ENCODE results near the gene IL19. TPM values are rescaled to one million over a fixed set of nuclear protein-coding genes. Genes with fewer than 3 reads are reported as not detected.

The IL19 gene
- total and polyA plus RNA-seq, 9 of the 15 experiments (the other 6 are each of a cell fraction or from before 2014, with no cell fraction given) = not detected

- TF ChIP-seq CXXC5 (CRISPR knock-in tag; IDR thresholded peaks at IDR 0.05) = peak; percentile 38
- TF ChIP-seq IRF9 (tag; IDR thresholded peaks at IDR 0.05) = no peak
- TF ChIP-seq NR3C1 (CRISPR knock-in tag; IDR thresholded peaks at IDR 0.05) = no peak
- no peak for TF ChIP-seq PHF8 (IDR thresholded peaks at IDR 0.05; ENCODE audit: borderline replicate concordance, low read length)
- 0 out of 2 replicates have a peak, but pooled peaks have one; percentile 28 for TF ChIP-seq SMARCA5 (IDR thresholded peaks at IDR 0.05)
- TF ChIP-seq SREBF1 (IDR thresholded peaks at IDR 0.05; ENCODE audit: borderline replicate concordance, low read depth, low read length) = no peak
- peak in 1 of 2 experiments; percentile 27; a peak in 1 of 4 replicates for TF ChIP-seq MAZ (CRISPR knock-in tag; conservative IDR thresholded peaks at IDR 0.05 in 1 of 2, IDR thresholded peaks at IDR 0.05 in 1 of 2)
- TF ChIP-seq BDP1 (IDR thresholded peaks at IDR 0.05; ENCODE audit: insufficient read depth, insufficient read length) = no peak
- TF ChIP-seq MTA2 (IDR thresholded peaks at IDR 0.05; ENCODE audit: low read depth) = peak; percentile 20; the same call in 1 of the 2 replicates
- 0 out of 2 replicates have a peak, but pooled peaks have one; percentile 13 for TF ChIP-seq SMAD4 (CRISPR knock-in tag; conservative IDR thresholded peaks at IDR 0.05)
- no peak for TF ChIP-seq TAF1 (IDR thresholded peaks at IDR 0.05; ENCODE audit: control insufficient read depth, extremely low read depth, insufficient read depth, low read length, severe bottlenecking)
- no peak for TF ChIP-seq ZNF354B (CRISPR knock-in tag; IDR thresholded peaks at IDR 0.05)
- TF ChIP-seq ZHX1 (conservative IDR thresholded peaks at IDR 0.05; ENCODE audit: low read length) = no peak
- peak in 1 of 2 experiments; percentile 42; a peak in 2 of 4 replicates for TF ChIP-seq TBL1XR1 (IDR thresholded peaks at IDR 0.05; ENCODE audit: low read length in 2 of 2)
- TF ChIP-seq ZNF699 (CRISPR knock-in tag; IDR thresholded peaks at IDR 0.05; ENCODE audit: insufficient replicate concordance) = no peak
- peak; percentile 49; the same call in 1 of the 2 replicates for TF ChIP-seq MTA1 (IDR thresholded peaks at IDR 0.05; ENCODE audit: borderline replicate concordance)
- TF ChIP-seq GABPB1 (CRISPR knock-in tag; IDR thresholded peaks at IDR 0.05) = no peak
- TF ChIP-seq STAT5B (CRISPR knock-in tag; IDR thresholded peaks at IDR 0.05) = no peak
- TF ChIP-seq IFI16 (CRISPR knock-in tag; IDR thresholded peaks at IDR 0.05) = no peak
- TF ChIP-seq LEF1 (IDR thresholded peaks at IDR 0.05) = peak; percentile 93
- peak; percentile 91 for TF ChIP-seq ZNF512 (tag; IDR thresholded peaks at IDR 0.05)
- peak; percentile 40 for TF ChIP-seq CBFA2T3 (IDR thresholded peaks at IDR 0.05)
- TF ChIP-seq SAFB2 (IDR thresholded peaks at IDR 0.05; ENCODE audit: borderline replicate concordance, low read depth, low read length, severe bottlenecking) = no peak
- TF ChIP-seq KAT8 (IDR thresholded peaks at IDR 0.05; ENCODE audit: low read depth) = no peak
Measured at GRCh38 chr1:206816390-206817287, 46.1 kb downstream of the IL19 start (continued).

Measured in K562 (cell line).